Right lobe of liver (tissue), 4 donors: ENCODE measurements around the gene STPG4.

Source experiments
- CTCF ChIP-seq, 4 donors: fragments of 200-600 bp in 3 of 4; fragments of 450-650 bp in 1 of 4; IDR thresholded peaks; one replicate each; pipeline versions ENCODE4 v1.5.1 to v1.8.0; 2016 to 2022; ENCODE audit warnings: antibody characterized with exemption in 4 of 4, mild to moderate bottlenecking in 2 of 4
- POLR2A ChIP-seq: fragments of 450-650 bp; IDR thresholded peaks from one replicate; pipeline ENCODE4 v1.6.1; 2017; ENCODE audit warnings: antibody characterized with exemption, mild to moderate bottlenecking
- donor health status: DM: no; HTN: no; CAD: no.
- donor health status: DM: no; HTN: no; CAD: no.
- donor health status: DM: no; HTN: yes; CAD: no.

GRCh38 chr2:47186351-47186750 lies 31.2 kb upstream of the STPG4 start:
- TF ChIP-seq CTCF (IDR thresholded peaks at IDR 0.05) = no peak
- no peak for TF ChIP-seq POLR2A
